Pons (tissue), 1 donor: ENCODE data around the gene GREB1.

Experiments used
- DNase-seq: peaks from one replicate; pipeline ENCODE4 v3.0.0-alpha.2; 2016; ENCODE audit warnings: low spot score

Gene GREB1

GRCh38 chr2:11681722-11682589 is 148.1 kb downstream of the GREB1 start:
- no peak for DNase-seq

GRCh38 chr2:11682590-11682915 is 148.7 kb downstream of the GREB1 start:
- DNase-seq, result no peak

GRCh38 chr2:11683476-11683875 is 149.6 kb downstream of the GREB1 start:
- DNase-seq, result no peak

- no peak for DNase-seq
These were observed 150.1 kb downstream of the GREB1 start for GRCh38 chr2:11683966-11684365.

- DNase-seq, result no peak
These were observed 151.1 kb downstream of the GREB1 start for GRCh38 chr2:11684894-11685460.

- no peak for DNase-seq
These were observed 152.1 kb downstream of the GREB1 start for GRCh38 chr2:11685906-11686470.

DNA sequence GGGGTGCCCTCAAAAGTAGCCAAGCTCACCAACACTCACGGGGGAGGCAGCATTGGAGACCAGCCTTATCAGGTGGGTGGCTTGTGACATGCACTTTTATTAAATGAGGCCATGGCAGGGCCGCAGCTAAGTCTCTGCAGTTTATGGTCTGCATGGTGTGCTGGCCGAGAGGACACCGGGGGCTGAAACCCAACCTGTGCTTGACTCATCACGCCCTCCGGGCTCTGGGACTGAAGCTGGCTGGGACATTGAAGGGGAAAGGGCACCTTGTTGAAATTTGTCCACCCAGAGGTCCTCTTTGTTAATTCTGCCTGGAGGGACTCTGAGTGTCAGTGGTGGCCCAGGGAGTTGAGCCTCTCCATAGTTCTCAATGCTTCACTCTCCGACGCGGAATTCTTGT is 153.9 kb downstream of the GREB1 start:
- DNase-seq, result no peak

DNA sequence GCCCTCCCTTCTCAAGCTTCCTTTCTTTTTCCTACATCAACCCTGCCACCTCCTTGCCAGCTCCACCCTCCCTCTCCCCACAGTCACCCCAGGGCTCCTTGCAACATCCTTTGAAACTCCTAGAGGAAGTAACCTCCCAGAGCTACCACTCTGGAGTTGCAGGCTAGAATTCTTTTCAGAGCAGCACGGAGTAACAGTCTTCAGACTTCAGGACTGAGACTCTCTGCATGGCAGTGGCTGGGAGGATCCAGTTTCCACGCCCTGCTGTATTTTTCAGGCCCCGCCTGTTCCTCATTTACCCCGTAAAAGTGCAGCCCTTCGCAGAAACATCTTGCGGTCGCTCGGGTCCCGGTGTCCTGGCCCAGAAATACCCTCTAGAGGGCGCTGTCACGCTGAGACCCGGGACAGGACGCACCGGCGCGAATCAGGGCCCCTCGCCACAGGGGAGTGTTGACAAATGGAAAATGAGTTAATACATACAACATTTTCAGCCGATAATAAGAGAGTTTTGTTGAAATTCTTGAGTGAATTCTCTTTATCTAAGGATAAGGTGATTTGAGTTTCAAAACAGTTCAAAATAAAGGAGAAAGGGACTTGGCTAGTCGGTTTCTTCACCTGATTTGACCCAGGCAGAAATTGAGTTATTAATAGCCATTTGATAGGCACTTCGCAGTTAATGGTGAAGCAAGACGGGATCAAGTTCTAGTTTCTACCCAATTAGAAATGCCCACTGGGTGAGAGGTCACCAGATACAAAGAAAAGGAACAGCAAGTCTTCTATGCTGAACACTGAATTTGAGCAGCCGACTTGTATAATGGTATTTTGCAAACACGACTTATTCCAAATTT is 154.6 kb downstream of the GREB1 start:
- DNase-seq, result peak; percentile 70

DNA sequence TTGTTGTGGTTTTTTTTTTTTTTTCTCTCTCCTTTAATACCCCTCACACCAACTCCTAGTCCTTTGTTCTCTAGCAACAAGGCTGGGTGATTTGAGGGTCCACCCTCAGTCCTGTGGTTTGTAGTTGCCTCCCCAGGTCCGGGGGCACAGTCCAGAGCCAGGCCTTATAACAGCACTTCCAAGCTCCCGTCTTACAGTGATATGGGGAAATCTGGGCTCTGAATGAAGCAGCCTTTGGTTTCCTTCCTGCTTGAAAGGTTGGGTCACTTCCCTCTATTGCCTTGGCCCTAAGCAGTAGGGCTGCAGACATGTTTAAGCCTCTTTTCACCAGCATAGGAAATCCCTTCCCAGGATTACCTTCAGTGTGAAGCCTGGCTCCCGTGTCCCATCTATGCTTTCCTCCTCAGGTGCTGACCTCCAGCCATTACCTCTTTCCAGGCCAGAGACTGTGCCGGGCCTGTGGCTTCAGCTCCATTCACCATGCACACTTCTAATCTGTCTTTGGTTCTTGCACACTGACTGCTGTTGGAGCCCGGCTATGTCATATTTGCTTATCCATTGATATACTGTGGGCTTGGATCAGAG is 157.3 kb downstream of the GREB1 start:
- DNase-seq, result no peak
